ENCODE measurements around the gene CASP7. TPM values are rescaled to one million over a fixed set of nuclear protein-coding genes. Genes with fewer than 3 reads are reported as not detected.

Gene CASP7
- total RNA-seq, 1 donor from 2014 or later: 11.6 TPM

DNA sequence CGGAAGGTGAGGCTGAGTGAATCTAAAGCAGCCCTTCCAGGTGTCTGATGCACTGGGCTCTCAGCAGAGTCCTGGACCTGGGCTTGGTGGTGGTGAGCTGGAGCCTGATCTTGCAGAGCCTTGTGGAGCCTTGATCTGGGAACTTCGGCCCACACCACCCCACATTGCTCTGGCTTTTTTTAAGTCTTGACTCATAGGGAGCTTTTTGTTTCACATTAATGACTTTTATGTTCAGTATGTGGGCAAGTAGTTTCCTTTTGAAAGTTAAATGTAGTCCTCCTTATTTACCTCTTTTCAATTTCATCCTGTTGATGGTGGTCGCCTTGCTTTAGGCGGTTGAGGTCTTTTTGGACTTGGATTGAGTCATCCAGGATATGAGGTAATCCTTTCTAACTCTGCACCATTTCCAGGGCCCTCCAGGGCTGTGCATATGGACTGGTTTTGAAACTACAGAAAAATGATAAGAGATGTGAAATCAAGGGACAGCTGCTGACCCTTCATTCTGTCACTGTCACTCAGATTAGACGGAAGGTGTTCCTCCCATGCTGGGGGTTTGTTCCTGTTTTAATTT lies 12.9 kb upstream of the CASP7 start:
- Mint-ChIP-seq H3K36me3 (ENCODE audit: insufficient read depth) (no peaks in the 10 kb centered on the region), H3K4me3 (ENCODE audit: low read depth) (no peak overlapping the region), H3K27ac (no peak overlapping the region), H3K4me1 (ENCODE audit: low read depth) (no peaks in the 10 kb centered on the region), H3K9me3 (ENCODE audit: low read depth) (peaks cover 3% of the 10 kb centered on the region), H3K27me3 (no peaks in the 10 kb centered on the region)
- no peak for DNase-seq (ENCODE audit: low spot score, unreplicated experiment)
- TF ChIP-seq, protein P1, sequence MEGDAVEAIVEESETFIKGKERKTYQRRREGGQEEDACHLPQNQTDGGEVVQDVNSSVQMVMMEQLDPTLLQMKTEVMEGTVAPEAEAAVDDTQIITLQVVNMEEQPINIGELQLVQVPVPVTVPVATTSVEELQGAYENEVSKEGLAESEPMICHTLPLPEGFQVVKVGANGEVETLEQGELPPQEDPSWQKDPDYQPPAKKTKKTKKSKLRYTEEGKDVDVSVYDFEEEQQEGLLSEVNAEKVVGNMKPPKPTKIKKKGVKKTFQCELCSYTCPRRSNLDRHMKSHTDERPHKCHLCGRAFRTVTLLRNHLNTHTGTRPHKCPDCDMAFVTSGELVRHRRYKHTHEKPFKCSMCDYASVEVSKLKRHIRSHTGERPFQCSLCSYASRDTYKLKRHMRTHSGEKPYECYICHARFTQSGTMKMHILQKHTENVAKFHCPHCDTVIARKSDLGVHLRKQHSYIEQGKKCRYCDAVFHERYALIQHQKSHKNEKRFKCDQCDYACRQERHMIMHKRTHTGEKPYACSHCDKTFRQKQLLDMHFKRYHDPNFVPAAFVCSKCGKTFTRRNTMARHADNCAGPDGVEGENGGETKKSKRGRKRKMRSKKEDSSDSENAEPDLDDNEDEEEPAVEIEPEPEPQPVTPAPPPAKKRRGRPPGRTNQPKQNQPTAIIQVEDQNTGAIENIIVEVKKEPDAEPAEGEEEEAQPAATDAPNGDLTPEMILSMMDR (IDR thresholded peaks at IDR 0.05; ENCODE audit: unreplicated experiment): no peak

DNA sequence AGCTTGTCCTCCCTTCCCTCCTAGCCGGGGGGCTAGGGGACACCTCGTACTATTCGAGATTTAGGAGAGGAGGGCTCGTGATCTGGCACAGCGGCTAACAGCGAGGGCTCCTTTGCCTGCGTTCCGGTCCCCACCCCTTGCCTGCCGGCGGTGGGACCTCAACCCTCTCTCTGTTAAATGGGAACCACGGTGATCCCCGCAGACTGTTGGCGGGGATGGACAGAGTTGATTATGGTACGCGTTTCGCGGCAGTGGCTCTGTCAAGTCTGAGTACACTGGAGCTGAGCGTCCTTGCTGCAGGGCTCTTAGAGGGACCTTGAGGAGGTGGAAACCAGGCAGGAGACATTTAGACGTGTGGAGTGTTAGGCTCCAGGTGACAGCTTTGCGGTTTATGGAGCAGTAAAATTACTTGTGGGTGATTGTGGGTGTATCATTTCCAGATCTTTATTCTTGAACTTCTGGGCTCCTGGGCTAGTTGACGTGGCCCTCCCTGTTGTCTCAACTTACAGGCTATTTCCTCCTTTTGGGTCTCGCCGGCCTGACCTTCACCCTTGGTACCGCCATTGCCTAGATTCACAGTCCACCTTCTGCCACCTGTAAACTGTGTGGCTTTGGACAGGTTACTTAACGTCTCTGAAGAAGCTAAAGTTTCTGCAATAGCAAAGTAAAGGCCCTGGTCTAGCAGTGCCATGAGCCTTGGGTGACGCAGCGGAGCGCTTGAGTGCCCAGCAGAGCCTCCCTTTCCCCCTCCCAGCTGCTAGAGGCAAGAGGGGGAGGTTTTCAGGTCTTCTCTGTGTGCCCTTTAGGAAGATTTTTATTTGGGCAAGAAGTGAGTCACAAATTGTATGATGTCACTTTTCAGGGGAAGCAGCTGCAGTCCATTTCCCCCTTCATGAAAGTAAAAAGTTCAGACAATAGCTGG lies 739 bp downstream of the CASP7 start:
- H3K4me1 Mint-ChIP-seq (ENCODE audit: low read depth): peaks cover 4% of the 10 kb centered on the region
- H3K4me3 Mint-ChIP-seq (ENCODE audit: low read depth): peak overlapping the region; percentile 94
- H3K27ac Mint-ChIP-seq: peak overlapping the region; percentile 91
- H3K27me3 Mint-ChIP-seq: no peaks in the 10 kb centered on the region
- TF ChIP-seq, protein P1 (IDR thresholded peaks at IDR 0.05; ENCODE audit: unreplicated experiment): no peak
- H3K9me3 Mint-ChIP-seq (ENCODE audit: low read depth): peaks cover 9% of the 10 kb centered on the region
- DNase-seq (ENCODE audit: low spot score, unreplicated experiment): no peak
- peaks cover 14% of the 10 kb centered on the region for H3K36me3 Mint-ChIP-seq (ENCODE audit: insufficient read depth)

DNA sequence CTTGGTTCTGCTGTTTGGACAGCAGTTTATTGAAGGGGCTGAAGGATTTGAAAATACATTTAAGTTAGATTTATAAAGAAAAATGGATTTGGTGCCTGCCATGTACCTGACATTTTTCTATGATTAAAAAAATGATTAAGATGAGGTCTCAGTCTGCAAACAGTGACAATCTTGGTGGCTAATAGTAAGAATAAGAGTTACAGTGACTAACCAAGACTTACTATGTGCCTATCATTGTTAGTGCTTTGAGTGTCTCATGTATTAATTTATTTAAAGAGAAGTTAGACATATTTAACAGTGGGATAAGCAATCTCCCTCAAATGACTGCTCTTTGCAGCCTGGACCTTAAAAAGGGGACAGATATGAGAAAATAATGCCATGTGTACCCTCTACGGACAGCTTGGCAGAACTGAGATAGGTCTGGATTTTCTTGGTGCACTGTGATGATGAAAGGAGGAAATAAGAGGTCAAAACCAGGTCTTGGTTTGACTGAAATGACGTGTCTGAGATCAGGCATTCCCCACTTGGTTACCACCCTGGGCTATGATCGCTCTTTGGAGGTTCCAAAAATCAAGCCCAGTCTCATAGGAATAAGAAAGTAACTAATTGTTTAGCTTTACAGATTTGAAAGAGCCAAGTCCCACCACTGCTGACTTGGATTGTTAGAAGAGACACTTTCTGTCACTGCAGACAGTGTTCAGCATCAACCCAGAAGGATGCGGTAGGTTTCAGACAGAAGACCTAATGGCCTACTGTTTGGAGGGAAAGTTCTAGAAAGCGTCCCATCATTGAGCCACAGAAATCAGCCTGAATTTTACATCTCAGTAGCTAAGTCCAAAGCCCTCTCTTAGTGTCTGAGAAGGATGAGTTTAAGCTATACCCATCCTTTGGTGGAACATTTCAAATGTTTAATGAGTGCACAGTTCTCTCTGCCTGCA lies 2.1 kb downstream of the CASP7 start:
- peaks cover 13% of the 10 kb centered on the region for H3K9me3 Mint-ChIP-seq (ENCODE audit: low read depth)
- no peak for DNase-seq (ENCODE audit: low spot score, unreplicated experiment)
- H3K36me3 Mint-ChIP-seq (ENCODE audit: insufficient read depth): peaks cover 14% of the 10 kb centered on the region
- H3K4me3 Mint-ChIP-seq (ENCODE audit: low read depth): peak overlapping the region; percentile 94
- TF ChIP-seq, protein P1 (IDR thresholded peaks at IDR 0.05; ENCODE audit: unreplicated experiment): no peak
- H3K27me3 Mint-ChIP-seq: no peaks in the 10 kb centered on the region
- H3K4me1 Mint-ChIP-seq (ENCODE audit: low read depth): peaks cover 4% of the 10 kb centered on the region
- no peak overlapping the region for H3K27ac Mint-ChIP-seq

DNA sequence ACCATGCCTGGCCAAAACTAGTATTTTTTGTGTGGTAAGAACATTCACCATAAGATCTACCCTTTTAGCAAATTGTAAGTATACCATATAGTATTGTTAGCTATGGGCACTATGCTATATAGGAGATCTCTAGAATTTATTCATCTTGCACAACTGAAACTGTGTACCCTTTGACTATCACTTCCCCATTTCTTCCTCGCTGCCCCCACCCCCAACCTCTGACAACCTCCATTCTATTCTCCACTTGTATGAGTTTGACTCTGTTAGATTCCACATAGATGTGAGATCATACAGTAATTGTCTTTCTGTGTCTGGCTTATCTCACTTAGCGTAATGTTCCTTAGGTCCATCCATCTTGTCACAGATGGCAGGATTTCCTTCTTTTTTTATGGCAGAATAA lies 3.6 kb downstream of the CASP7 start:
- Mint-ChIP-seq H3K27ac (no peak overlapping the region), H3K4me3 (ENCODE audit: low read depth) (no peak overlapping the region), H3K9me3 (ENCODE audit: low read depth) (peaks cover 22% of the 10 kb centered on the region), H3K36me3 (ENCODE audit: insufficient read depth) (peaks cover 17% of the 10 kb centered on the region), H3K27me3 (no peaks in the 10 kb centered on the region), H3K4me1 (ENCODE audit: low read depth) (peaks cover 4% of the 10 kb centered on the region)
- TF ChIP-seq, protein P1 (IDR thresholded peaks at IDR 0.05; ENCODE audit: unreplicated experiment): no peak
- no peak for DNase-seq (ENCODE audit: low spot score, unreplicated experiment)

DNA sequence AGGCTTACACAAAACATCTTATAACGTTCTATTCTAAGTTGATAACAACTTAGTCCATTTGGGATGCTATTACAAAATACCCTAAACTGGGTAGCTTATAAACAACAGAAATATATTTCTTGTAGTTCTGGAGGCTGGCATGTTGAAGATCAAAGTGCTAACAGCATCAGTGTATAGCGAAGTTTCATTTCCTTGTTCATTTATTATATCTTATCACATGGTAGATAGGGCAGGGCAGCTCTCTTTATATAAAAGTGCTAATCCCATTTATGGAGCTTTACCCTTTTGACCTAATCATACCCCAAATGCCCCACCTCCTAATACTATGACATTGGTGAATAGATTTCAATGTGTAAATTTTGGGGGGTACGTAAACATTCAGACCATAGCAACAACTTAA lies 6.3 kb downstream of the CASP7 start:
- H3K4me1 Mint-ChIP-seq (ENCODE audit: low read depth): peaks cover 2% of the 10 kb centered on the region
- H3K9me3 Mint-ChIP-seq (ENCODE audit: low read depth): peaks cover 28% of the 10 kb centered on the region
- H3K27ac Mint-ChIP-seq: no peak overlapping the region
- no peaks in the 10 kb centered on the region for H3K27me3 Mint-ChIP-seq
- no peak overlapping the region for H3K4me3 Mint-ChIP-seq (ENCODE audit: low read depth)
- DNase-seq (ENCODE audit: low spot score, unreplicated experiment): no peak
- TF ChIP-seq, protein P1 (IDR thresholded peaks at IDR 0.05; ENCODE audit: unreplicated experiment): no peak
- H3K36me3 Mint-ChIP-seq (ENCODE audit: insufficient read depth): peaks cover 24% of the 10 kb centered on the region

Measured in progenitor cell of endocrine pancreas (in vitro differentiated cells).